ENCODE measurements around the gene USF1.

GRCh38 chr1:161012420-161012819, 33.4 kb downstream of the USF1 start:
- TF ChIP-seq PATZ1 (CRISPR knock-in tag; IDR thresholded peaks at IDR 0.05; ENCODE audit: borderline replicate concordance), result no peak
- TF ChIP-seq SNAI2 (CRISPR knock-in tag; IDR thresholded peaks at IDR 0.05), result no peak
- TF ChIP-seq CSDC2 (CRISPR knock-in tag; IDR thresholded peaks at IDR 0.05), result no peak
- TF ChIP-seq ZFP3 (CRISPR knock-in tag; IDR thresholded peaks at IDR 0.05), result no peak
- TF ChIP-seq ZFP30 (CRISPR knock-in tag; IDR thresholded peaks at IDR 0.05), result no peak
- no peak for TF ChIP-seq ESRRG (CRISPR knock-in tag; IDR thresholded peaks at IDR 0.05)
- no peak for TF ChIP-seq RARB (CRISPR knock-in tag; IDR thresholded peaks at IDR 0.05)
- TF ChIP-seq ZNF70 (CRISPR knock-in tag; IDR thresholded peaks at IDR 0.05), result no peak
- TF ChIP-seq OSR1 (CRISPR knock-in tag; IDR thresholded peaks at IDR 0.05), result no peak
- no peak for TF ChIP-seq ISL1 (CRISPR knock-in tag; IDR thresholded peaks at IDR 0.05)
- no peak for TF ChIP-seq ARNTL (CRISPR knock-in tag; IDR thresholded peaks at IDR 0.05; ENCODE audit: borderline replicate concordance, low read depth)
- no peak for TF ChIP-seq BACH2 (CRISPR knock-in tag; IDR thresholded peaks at IDR 0.05; ENCODE audit: borderline replicate concordance)
